LNCaP clone FGC (cell line): ENCODE results near the gene COMMD4.

Source experiments
- DNase-seq: peaks from one replicate; pipeline ENCODE4 v3.0.0-alpha.2; 2011; ENCODE audit warnings: low read depth
- H3K4me3 ChIP-seq: 2 replicates; pipeline ENCODE4 v1.5.1; 2011; ENCODE audit warnings: mild to moderate bottlenecking, low read depth, low read length, control low read depth
- TF ChIP-seq, protein P1 (sequence below): IDR thresholded peaks from 2 replicates; pipeline ENCODE4 v1.5.1; 2012; ENCODE audit warnings: mild to moderate bottlenecking; ENCODE audit not compliant: control insufficient read depth, insufficient read depth; ENCODE audit errors: extremely low read depth

Gene COMMD4

DNA sequence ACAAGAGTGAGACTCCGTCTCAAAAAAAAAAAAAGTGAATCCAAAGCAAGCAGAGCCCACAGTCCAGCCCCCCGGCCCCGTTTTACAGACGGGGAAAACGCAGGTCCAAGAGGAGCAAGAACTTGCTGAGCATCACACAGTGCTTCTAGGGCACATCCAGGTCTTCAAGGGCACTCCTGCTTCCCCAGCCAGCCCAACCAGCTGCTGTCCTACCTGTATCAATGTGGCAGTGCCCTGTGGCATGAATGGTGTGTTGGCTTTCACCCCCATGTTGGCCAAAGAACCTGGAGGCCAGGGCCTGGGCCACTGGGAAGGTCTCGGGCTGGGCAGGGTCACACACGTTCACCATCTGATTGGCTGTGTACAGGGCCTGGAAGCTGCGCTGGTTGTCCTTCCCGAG is 27.9 kb downstream of the COMMD4 start:
- DNase-seq: no peak
- TF ChIP-seq, protein P1, sequence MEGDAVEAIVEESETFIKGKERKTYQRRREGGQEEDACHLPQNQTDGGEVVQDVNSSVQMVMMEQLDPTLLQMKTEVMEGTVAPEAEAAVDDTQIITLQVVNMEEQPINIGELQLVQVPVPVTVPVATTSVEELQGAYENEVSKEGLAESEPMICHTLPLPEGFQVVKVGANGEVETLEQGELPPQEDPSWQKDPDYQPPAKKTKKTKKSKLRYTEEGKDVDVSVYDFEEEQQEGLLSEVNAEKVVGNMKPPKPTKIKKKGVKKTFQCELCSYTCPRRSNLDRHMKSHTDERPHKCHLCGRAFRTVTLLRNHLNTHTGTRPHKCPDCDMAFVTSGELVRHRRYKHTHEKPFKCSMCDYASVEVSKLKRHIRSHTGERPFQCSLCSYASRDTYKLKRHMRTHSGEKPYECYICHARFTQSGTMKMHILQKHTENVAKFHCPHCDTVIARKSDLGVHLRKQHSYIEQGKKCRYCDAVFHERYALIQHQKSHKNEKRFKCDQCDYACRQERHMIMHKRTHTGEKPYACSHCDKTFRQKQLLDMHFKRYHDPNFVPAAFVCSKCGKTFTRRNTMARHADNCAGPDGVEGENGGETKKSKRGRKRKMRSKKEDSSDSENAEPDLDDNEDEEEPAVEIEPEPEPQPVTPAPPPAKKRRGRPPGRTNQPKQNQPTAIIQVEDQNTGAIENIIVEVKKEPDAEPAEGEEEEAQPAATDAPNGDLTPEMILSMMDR: no peak
- H3K4me3 ChIP-seq: no peak overlapping the region

DNA sequence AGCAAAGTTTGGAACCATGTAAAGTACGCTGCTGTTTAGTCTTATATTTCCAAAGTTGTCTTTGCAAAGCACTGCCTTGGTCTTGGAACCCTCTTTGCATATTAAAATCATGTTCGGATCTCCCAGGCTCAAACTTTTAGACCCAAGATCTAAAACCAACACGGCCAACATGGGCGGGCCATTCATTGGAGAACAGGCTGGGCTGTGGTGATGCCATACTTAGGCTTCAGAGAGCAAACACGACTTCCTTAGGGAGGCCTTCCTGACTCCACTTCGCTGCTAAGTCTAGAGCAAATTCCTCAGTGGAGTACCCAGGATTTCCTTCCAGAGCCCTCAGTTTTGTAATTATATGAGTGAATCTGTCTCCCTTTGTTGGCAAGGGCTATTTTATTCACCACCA is 29.0 kb downstream of the COMMD4 start:
- TF ChIP-seq, protein P1: no peak
- DNase-seq: no peak

DNA sequence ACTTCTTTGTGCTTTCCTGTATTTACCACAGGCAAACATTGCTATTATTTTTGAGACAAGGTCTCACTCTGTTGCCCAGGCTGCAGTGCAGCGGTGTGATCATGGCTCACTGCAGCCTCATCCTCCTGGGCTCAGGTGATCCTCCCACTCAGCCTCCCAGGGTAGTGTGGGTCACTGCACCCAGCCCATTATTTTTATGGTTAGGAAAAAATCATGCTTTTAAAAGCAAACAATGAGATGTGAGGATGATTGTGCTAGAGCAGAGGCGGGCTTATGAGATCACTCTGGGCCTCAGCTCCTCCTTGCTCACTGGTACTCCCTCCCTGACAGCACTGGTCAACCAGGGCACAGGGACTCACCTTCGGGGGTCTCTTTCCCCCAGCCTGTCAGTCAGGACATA is 30.3 kb downstream of the COMMD4 start:
- TF ChIP-seq, protein P1: no peak
- DNase-seq: no peak
- no peak overlapping the region for H3K4me3 ChIP-seq

More for the DNA sequence above, 29.0 kb downstream of the COMMD4 start:
- H3K4me3 ChIP-seq: no peak overlapping the region

DNA sequence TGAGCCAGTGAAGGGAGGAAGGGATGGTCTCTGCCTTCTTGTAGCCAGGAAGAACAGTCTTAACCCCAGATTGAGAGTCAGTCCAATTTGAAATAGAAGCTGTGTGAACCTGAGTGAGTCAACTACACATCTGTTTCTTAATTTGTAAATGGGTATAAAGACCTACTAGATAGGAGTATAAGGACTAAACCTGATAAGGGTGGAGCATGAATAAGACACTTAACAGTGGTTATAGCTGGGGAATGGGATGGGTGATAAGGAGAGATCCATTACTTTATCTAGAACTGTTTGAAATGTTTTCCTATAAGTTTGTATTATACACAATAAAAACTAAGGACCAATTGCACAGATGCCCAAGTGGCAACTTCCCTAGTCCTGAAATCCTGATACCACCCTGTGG is 31.1 kb downstream of the COMMD4 start:
- H3K4me3 ChIP-seq: no peak overlapping the region; the same call in 1 of the 2 replicates
- TF ChIP-seq, protein P1: no peak
- no peak for DNase-seq

DNA sequence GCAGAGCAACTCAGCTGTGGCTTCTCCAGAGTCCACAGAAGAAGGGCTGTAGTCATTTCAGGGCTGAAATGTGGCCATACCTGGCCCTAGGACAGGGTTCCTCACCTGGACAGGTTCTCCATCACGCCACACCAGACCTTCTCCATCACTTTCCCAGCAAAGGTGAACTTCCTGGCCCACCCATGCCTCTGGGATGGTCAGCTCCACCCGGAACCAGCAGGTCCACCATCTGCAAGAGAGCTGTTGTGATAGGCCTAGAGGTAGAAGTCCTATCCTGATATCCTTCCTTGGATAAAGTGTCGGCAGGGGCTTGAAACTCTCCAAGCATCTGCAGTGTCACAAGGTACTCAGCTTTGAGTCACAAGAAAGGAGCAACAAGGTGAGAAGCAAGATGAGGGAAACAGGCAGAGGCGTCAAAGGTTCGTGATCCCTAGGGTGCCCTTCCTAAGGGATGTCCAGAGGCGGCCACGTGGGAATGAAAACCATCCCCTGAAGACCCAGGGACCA is 31.6 kb downstream of the COMMD4 start:
- H3K4me3 ChIP-seq: peak overlapping the region; percentile 88
- TF ChIP-seq, protein P1: no peak
- DNase-seq: no peak

DNA sequence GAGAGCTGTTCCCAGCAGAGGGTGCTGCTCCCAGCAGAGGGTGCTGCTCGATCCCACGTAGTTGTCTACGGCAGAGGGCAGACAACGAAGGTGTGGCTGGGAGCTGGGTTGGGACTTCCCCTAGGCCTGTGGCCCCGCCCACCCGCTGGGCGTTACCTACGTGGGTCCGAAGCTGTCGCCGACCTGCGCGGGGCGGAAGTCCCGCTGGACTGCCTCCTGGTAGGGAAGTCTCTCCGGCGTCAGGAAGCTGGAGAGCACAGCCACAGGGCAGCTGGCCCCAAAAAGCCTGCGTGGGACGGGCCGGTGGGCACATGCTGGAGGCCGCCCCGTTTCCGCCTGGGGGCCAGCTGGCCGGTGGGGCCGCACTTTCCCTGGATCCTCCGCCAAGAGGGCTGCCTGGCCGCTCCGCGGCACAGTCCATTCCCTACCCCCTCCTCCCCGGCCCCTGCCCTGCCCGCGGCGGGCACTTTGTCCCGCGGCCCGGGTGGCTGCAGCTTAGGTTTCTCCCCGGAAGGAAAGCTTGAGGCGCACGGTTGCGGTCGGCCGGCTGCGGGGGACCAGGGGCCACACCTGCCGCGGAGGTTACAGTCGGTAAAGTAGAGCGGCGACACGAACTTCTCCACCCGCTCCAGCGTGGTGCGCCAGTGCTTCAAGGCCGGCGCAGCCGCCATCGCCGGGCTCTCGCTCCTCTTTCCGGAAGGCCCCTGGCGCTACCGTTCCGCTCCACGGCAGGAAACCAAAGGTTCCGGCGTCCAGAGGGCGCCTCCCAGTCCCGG is 32.2 kb downstream of the COMMD4 start, which contains the start of gene MAN2C1:
MAN2C1 (minus strand) TSS at position 695 of the 776 bp plus-strand sequence; CDS start at position 671, 24 bp downstream.
- peak; percentile 95 for DNase-seq
- peak within 1 kb of the TSS; percentile 88 for H3K4me3 ChIP-seq
- TF ChIP-seq, protein P1: peak; percentile 97
